A549 (cell line): ENCODE data around the gene AAMDC. TPM values are rescaled to one million over a fixed set of nuclear protein-coding genes. Genes with fewer than 3 reads are reported as not detected.

Experiments used
- BHLHE40 ChIP-seq: IDR thresholded peaks from 2 replicates; pipeline ENCODE4 v1.6.1; 2012; ENCODE audit warnings: low read depth, low read length, inconsistent platforms
- FOXS1 ChIP-seq: fragments of 250-450 bp; sonication (Bioruptor Pico); IDR thresholded peaks from 2 replicates; pipeline ENCODE4 v1.5.0; 2020; ENCODE audit warnings: mild to moderate bottlenecking, moderate library complexity
- HDAC2 ChIP-seq: fragments of 200-600 bp; sonication (generic); IDR thresholded peaks from 2 replicates; pipeline ENCODE4 v1.6.1; 2016
- HEYL ChIP-seq: fragments of 250-450 bp; sonication (Bioruptor Pico); IDR thresholded peaks from 2 replicates; pipeline ENCODE4 v1.8.0; 2021; ENCODE audit warnings: mild to moderate bottlenecking, moderate library complexity
- HOXA7 ChIP-seq: fragments of 250-450 bp; sonication (Bioruptor Pico); IDR thresholded peaks from 2 replicates; pipeline ENCODE4 v1.5.0; 2020; ENCODE audit warnings: mild to moderate bottlenecking, moderate library complexity
- HOXB13 ChIP-seq: fragments of 250-450 bp; sonication (Bioruptor Pico); IDR thresholded peaks from 2 replicates; pipeline ENCODE4 v1.5.0; 2020; ENCODE audit warnings: low read depth, mild to moderate bottlenecking, moderate library complexity
- HOXB5 ChIP-seq: fragments of 250-450 bp; sonication (Bioruptor Pico); IDR thresholded peaks from 2 replicates; pipeline ENCODE4 v1.5.0; 2020; ENCODE audit warnings: mild to moderate bottlenecking, moderate library complexity
- JUN ChIP-seq, 2 experiments: fragments of >200 bp; sonication (Bioruptor Twin); formaldehyde crosslinking; IDR thresholded peaks; 2 replicates in 1 of 2; 3 replicates in 1 of 2; pipeline ENCODE4 v1.6.1; 2016 to 2017
- JUNB ChIP-seq: fragments of >200 bp; sonication (Bioruptor Twin); formaldehyde crosslinking; IDR thresholded peaks from 2 replicates; pipeline ENCODE4 v1.6.1; 2016
- KDM5A ChIP-seq: fragments of 200-600 bp; sonication (generic); IDR thresholded peaks from 2 replicates; pipeline ENCODE4 v1.6.1; 2016; ENCODE audit warnings: antibody characterized with exemption, mild to moderate bottlenecking
- MAFK ChIP-seq: fragments of 450-650 bp; IDR thresholded peaks from 2 replicates; pipeline ENCODE4 v1.6.1; 2014; ENCODE audit not compliant: partially characterized antibody
- NPAS2 ChIP-seq: fragments of 250-450 bp; sonication (Bioruptor Pico); IDR thresholded peaks from 2 replicates; pipeline ENCODE4 v1.8.0; 2022; ENCODE audit warnings: mild to moderate bottlenecking, moderate library complexity, borderline replicate concordance
- NR3C1 ChIP-seq: fragments of >200 bp; sonication (Bioruptor Twin); formaldehyde crosslinking; IDR thresholded peaks from 3 replicates; pipeline ENCODE4 v1.6.1; 2017
- PHF8 ChIP-seq: fragments of 200-600 bp; sonication (generic); IDR thresholded peaks from 2 replicates; pipeline ENCODE4 v1.6.1; 2016; ENCODE audit warnings: low read depth, mild to moderate bottlenecking, antibody characterized with exemption, moderate library complexity, borderline replicate concordance
- RFX5 ChIP-seq: fragments of 450-650 bp; IDR thresholded peaks from 2 replicates; pipeline ENCODE4 v1.7.1; 2014; ENCODE audit warnings: antibody characterized with exemption, mild to moderate bottlenecking, moderate library complexity
- SMC3 ChIP-seq: fragments of >200 bp; sonication (Bioruptor Twin); formaldehyde crosslinking; IDR thresholded peaks from 3 replicates; pipeline ENCODE4 v1.6.1; 2018; ENCODE audit warnings: inconsistent platforms
- SREBF2 ChIP-seq: fragments of 450-650 bp; IDR thresholded peaks from 2 replicates; pipeline ENCODE4 v1.6.1; 2014; ENCODE audit warnings: mild to moderate bottlenecking, moderate library complexity
- TFCP2L1 ChIP-seq: fragments of 250-450 bp; sonication (Bioruptor Pico); IDR thresholded peaks from 2 replicates; pipeline ENCODE4 v1.5.0; 2021; ENCODE audit warnings: mild to moderate bottlenecking
- ZC3H11A ChIP-seq: fragments of 450-650 bp; IDR thresholded peaks from 2 replicates; pipeline ENCODE4 v1.6.1; 2014; ENCODE audit warnings: antibody characterized with exemption, mild to moderate bottlenecking
- ZSCAN20 ChIP-seq: fragments of 250-450 bp; sonication (Bioruptor Pico); IDR thresholded peaks from 2 replicates; pipeline ENCODE4 v1.8.0; 2022; ENCODE audit warnings: mild to moderate bottlenecking, moderate library complexity
- polyA plus RNA-seq, 4 experiments: library from polyadenylated mRNA; depleted of rRNA in 3 of 4; stranded (reverse); fragments of >200 nt; fragmentation: RNase III in 1 of 4; extraction: RNeasy Plus Mini Kit Qiagen cat#74134 plus additional on column Dnase treatment in 1 of 4; gene quantifications; 2 replicates in 3 of 4; 3 replicates in 1 of 4; pipeline ENCODE4 v1.2.3, GENCODE V29; 2011 to 2017
- TF ChIP-seq, protein P1 (sequence below): fragments of 250-450 bp; sonication (Bioruptor Pico); IDR thresholded peaks from 2 replicates; pipeline ENCODE4 v1.5.0; 2021; ENCODE audit warnings: mild to moderate bottlenecking, moderate library complexity, borderline replicate concordance
- TF ChIP-seq, protein P2 (sequence below): fragments of 150-350 bp; IDR thresholded peaks from 2 replicates; pipeline ENCODE4 v1.6.1; 2014; ENCODE audit warnings: low read depth, mild to moderate bottlenecking, low read length
- TF ChIP-seq, protein P3 (sequence below): fragments of 250-450 bp; sonication (Bioruptor Pico); IDR thresholded peaks from 2 replicates; pipeline ENCODE4 v1.5.0; 2020; ENCODE audit warnings: low read depth, mild to moderate bottlenecking, moderate library complexity
- TF ChIP-seq, protein P4 (sequence below): fragments of >200 bp; sonication (Bioruptor Twin); formaldehyde crosslinking; IDR thresholded peaks from 2 replicates; pipeline ENCODE4 v1.6.1; 2016
- TF ChIP-seq, protein P5 (sequence below): IDR thresholded peaks from 2 replicates; pipeline ENCODE4 v1.6.1; 2012
- TF ChIP-seq, protein P6 (sequence below): IDR thresholded peaks from 2 replicates; pipeline ENCODE4 v1.6.1; 2012

AAMDC gene
- polyA plus RNA-seq, 2 of the 4 experiments (the other 2 are of a cell fraction): 25.4 to 36.5 TPM

DNA sequence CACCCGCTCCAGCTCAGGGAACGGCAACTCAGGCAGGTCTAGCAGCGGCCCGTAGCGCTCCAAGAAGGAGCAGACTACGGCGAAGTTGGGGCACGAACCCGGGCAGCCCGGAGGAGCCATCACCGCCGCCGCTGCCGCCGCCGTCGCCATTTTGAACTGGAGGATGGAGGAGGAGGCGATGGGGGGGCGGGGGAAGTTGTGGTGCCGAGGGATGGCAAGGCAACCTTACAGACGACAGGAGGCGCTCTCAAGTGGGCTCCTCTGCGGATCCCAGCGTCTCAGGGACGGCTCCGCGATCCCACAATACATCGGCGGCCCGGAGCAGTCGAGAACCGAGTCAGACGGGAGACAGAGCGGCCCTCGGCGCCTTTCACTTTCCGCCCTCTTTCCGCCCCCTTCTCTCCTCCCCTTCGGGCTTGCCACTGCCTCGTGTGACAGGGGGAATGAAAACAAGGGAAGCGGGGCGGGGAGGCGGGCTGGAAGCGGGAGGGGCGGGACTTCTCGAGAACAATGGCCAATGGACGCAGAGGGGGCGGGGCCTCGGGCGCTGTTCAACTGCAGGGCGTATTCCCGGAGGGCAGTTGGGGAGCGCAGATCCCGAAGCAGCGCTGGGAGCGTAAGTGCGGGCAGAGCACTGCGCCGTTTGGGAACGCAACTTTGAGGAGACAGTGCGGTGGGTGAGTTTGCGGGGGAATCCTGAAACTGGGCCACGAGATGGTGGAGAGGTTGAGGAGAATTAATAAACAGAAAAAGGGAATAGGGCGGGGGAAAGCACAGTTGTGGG is at the start of gene AAMDC, which contains the start of gene RSF1 (continued):
- TF ChIP-seq, protein P1, sequence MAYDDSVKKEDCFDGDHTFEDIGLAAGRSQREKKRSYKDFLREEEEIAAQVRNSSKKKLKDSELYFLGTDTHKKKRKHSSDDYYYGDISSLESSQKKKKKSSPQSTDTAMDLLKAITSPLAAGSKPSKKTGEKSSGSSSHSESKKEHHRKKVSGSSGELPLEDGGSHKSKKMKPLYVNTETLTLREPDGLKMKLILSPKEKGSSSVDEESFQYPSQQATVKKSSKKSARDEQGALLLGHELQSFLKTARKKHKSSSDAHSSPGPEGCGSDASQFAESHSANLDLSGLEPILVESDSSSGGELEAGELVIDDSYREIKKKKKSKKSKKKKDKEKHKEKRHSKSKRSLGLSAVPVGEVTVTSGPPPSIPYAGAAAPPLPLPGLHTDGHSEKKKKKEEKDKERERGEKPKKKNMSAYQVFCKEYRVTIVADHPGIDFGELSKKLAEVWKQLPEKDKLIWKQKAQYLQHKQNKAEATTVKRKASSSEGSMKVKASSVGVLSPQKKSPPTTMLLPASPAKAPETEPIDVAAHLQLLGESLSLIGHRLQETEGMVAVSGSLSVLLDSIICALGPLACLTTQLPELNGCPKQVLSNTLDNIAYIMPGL (CRISPR knock-in tag): no peak; the same call in 1 of the 2 replicates
- no peak for TF ChIP-seq TFCP2L1 (CRISPR knock-in tag)
- TF ChIP-seq HOXB13 (CRISPR knock-in tag): no peak
- peak; percentile 59 for TF ChIP-seq SMC3
- TF ChIP-seq, protein P2, sequence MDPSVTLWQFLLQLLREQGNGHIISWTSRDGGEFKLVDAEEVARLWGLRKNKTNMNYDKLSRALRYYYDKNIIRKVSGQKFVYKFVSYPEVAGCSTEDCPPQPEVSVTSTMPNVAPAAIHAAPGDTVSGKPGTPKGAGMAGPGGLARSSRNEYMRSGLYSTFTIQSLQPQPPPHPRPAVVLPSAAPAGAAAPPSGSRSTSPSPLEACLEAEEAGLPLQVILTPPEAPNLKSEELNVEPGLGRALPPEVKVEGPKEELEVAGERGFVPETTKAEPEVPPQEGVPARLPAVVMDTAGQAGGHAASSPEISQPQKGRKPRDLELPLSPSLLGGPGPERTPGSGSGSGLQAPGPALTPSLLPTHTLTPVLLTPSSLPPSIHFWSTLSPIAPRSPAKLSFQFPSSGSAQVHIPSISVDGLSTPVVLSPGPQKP: no peak
- no peak for TF ChIP-seq SREBF2
- no peak for TF ChIP-seq HOXA7 (CRISPR knock-in tag)
- TF ChIP-seq HEYL (CRISPR knock-in tag): no peak
- TF ChIP-seq, protein P3, sequence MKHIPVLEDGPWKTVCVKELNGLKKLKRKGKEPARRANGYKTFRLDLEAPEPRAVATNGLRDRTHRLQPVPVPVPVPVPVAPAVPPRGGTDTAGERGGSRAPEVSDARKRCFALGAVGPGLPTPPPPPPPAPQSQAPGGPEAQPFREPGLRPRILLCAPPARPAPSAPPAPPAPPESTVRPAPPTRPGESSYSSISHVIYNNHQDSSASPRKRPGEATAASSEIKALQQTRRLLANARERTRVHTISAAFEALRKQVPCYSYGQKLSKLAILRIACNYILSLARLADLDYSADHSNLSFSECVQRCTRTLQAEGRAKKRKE (CRISPR knock-in tag): no peak
- TF ChIP-seq MAFK: no peak
- no peak for TF ChIP-seq JUNB
- TF ChIP-seq PHF8: no peak
- TF ChIP-seq ZC3H11A: no peak
- TF ChIP-seq HDAC2: no peak
- TF ChIP-seq ZSCAN20 (CRISPR knock-in tag): no peak
- TF ChIP-seq, protein P4, sequence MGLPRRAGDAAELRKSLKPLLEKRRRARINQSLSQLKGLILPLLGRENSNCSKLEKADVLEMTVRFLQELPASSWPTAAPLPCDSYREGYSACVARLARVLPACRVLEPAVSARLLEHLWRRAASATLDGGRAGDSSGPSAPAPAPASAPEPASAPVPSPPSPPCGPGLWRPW: no peak
- TF ChIP-seq, protein P5, sequence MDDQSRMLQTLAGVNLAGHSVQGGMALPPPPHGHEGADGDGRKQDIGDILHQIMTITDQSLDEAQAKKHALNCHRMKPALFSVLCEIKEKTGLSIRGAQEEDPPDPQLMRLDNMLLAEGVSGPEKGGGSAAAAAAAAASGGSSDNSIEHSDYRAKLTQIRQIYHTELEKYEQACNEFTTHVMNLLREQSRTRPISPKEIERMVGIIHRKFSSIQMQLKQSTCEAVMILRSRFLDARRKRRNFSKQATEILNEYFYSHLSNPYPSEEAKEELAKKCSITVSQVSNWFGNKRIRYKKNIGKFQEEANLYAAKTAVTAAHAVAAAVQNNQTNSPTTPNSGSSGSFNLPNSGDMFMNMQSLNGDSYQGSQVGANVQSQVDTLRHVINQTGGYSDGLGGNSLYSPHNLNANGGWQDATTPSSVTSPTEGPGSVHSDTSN: no peak
- no peak for TF ChIP-seq RFX5
- TF ChIP-seq JUN (IDR thresholded peaks at IDR 0.05): peak; percentile 47 to 58; a peak in 3 of 5 replicates
- no peak for TF ChIP-seq KDM5A
- TF ChIP-seq, protein P6, sequence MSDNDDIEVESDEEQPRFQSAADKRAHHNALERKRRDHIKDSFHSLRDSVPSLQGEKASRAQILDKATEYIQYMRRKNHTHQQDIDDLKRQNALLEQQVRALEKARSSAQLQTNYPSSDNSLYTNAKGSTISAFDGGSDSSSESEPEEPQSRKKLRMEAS: peak; percentile 92
- no peak for TF ChIP-seq FOXS1
- TF ChIP-seq BHLHE40: no peak
- TF ChIP-seq HOXB5: no peak
- no peak for TF ChIP-seq NPAS2 (CRISPR knock-in tag)
- no peak for TF ChIP-seq NR3C1
